ENCODE measurements around the gene PRSS8. TPM values are rescaled to one million over a fixed set of nuclear protein-coding genes. Genes with fewer than 3 reads are reported as not detected.
A peak's percentile ranks its signal among the peaks of the same experiment; 100 is the strongest.

PRSS8 gene
- total RNA-seq, 2 donors from 2014 or later: 2.4 TPM; not detected in 1

GRCh38 chr16:31127182-31127581 is 8.3 kb downstream of the PRSS8 start:
- no peak for DNase-seq (ENCODE audit: low spot score)
- no peak overlapping the region for H3K27ac ChIP-seq
- no peaks in the 10 kb centered on the region for H3K27me3 ChIP-seq
- H3K36me3 ChIP-seq: peaks cover 83% of the 10 kb centered on the region
- peaks cover 0 to 21% of the 10 kb centered on the region in 2 donors for H3K4me1 ChIP-seq
- H3K9me3 ChIP-seq: no peaks in the 10 kb centered on the region
- no peak overlapping the region for H3K4me3 ChIP-seq
- TF ChIP-seq, protein P1, sequence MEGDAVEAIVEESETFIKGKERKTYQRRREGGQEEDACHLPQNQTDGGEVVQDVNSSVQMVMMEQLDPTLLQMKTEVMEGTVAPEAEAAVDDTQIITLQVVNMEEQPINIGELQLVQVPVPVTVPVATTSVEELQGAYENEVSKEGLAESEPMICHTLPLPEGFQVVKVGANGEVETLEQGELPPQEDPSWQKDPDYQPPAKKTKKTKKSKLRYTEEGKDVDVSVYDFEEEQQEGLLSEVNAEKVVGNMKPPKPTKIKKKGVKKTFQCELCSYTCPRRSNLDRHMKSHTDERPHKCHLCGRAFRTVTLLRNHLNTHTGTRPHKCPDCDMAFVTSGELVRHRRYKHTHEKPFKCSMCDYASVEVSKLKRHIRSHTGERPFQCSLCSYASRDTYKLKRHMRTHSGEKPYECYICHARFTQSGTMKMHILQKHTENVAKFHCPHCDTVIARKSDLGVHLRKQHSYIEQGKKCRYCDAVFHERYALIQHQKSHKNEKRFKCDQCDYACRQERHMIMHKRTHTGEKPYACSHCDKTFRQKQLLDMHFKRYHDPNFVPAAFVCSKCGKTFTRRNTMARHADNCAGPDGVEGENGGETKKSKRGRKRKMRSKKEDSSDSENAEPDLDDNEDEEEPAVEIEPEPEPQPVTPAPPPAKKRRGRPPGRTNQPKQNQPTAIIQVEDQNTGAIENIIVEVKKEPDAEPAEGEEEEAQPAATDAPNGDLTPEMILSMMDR (IDR thresholded peaks at IDR 0.05): no peak

DNA sequence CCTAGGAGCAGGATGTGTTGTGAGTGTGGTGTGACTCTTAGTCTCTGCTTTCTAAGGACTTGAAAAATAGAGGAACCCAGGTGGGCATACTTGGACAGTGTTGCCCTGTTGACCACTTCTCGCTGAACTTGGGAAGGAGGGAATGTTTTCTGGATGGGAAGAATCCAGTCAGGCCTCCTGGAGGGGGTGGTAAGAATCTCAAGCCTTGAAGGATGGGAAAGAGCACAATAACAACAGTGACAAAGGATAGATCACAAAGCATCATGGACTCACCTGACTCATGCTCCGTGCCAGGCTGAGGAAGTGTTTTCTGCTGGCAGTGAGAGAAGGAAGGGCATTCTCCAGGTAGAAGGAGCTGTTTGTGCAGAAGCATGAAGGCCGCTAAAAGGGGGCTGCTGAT is 9.7 kb downstream of the PRSS8 start:
- no peak overlapping the region for H3K27ac ChIP-seq

GRCh38 chr16:31120129-31120528 is 15.4 kb downstream of the PRSS8 start:
- peaks cover 0 to 28% of the 10 kb centered on the region in 2 donors for H3K4me1 ChIP-seq
- H3K4me3 ChIP-seq: no peak overlapping the region
- H3K27me3 ChIP-seq: no peaks in the 10 kb centered on the region
- TF ChIP-seq, protein P1 (IDR thresholded peaks at IDR 0.05): no peak
- H3K27ac ChIP-seq: no peak overlapping the region
- peaks cover 62% of the 10 kb centered on the region for H3K36me3 ChIP-seq
- H3K9me3 ChIP-seq: no peaks in the 10 kb centered on the region
- DNase-seq (ENCODE audit: low spot score): no peak

More for the DNA sequence above, 9.7 kb downstream of the PRSS8 start:
- Histone ChIP-seq H3K27me3 (no peaks in the 10 kb centered on the region), H3K9me3 (no peaks in the 10 kb centered on the region), H3K4me3 (no peak overlapping the region), H3K4me1 (peaks cover 0 to 21% of the 10 kb centered on the region in 2 donors), H3K36me3 (peaks cover 83% of the 10 kb centered on the region)
- no peak for DNase-seq (ENCODE audit: low spot score)
- TF ChIP-seq, protein P1 (IDR thresholded peaks at IDR 0.05): no peak

- TF ChIP-seq, protein P1 (IDR thresholded peaks at IDR 0.05): no peak
- H3K4me3 ChIP-seq: peak overlapping the region; percentile 80 to 86
- no peaks in the 10 kb centered on the region for H3K9me3 ChIP-seq
- no peaks in the 10 kb centered on the region for H3K27me3 ChIP-seq
- peaks cover 0 to 36% of the 10 kb centered on the region in 2 donors for H3K4me1 ChIP-seq
- H3K36me3 ChIP-seq: peaks cover 47% of the 10 kb centered on the region
- no peak for DNase-seq (ENCODE audit: low spot score)
- peak overlapping the region; percentile 93 to 99 for H3K27ac ChIP-seq
These were observed 17.0 kb downstream of the PRSS8 start for GRCh38 chr16:31118223-31119155.

- peaks cover 39% of the 10 kb centered on the region for H3K36me3 ChIP-seq
- H3K27ac ChIP-seq: peak within 1 kb of the TSS; percentile 93 to 99
- peak within 1 kb of the TSS; percentile 80 to 86 for H3K4me3 ChIP-seq
- DNase-seq (ENCODE audit: low spot score): peak; percentile 99
- H3K27me3 ChIP-seq: no peaks in the 10 kb centered on the region
- TF ChIP-seq, protein P1 (IDR thresholded peaks at IDR 0.05): no peak
- H3K9me3 ChIP-seq: no peaks in the 10 kb centered on the region
- H3K4me1 ChIP-seq: peaks cover 0 to 45% of the 10 kb centered on the region in 2 donors
These were observed 17.9 kb downstream of the PRSS8 start, which contains the start of gene KAT8 for GRCh38 chr16:31117384-31118222. KAT8 (plus strand) TSS chr16:31117664; CDS start chr16:31117682, 18 bp downstream.

Data from right atrium auricular region (tissue), 2 donors.